IPS-15b (cell line): Measurements from ENCODE around the gene PCDHA3.
"Not testable (repeated sequence)": the region's sequence is repeated elsewhere in the genome, so short reads cannot be mapped to it uniquely, and the experiment has no call there.

Source experiments
- H3K27me3 ChIP-seq: one replicate; pipeline ENCODE4 v1.6.1; 2013; ENCODE audit warnings: low read length; ENCODE audit not compliant: control insufficient read depth, insufficient read depth
- H3K36me3 ChIP-seq: one replicate; pipeline ENCODE4 v1.6.1; 2013; ENCODE audit warnings: low read length; ENCODE audit not compliant: control insufficient read depth, insufficient read depth
- H3K4me1 ChIP-seq: one replicate; pipeline ENCODE4 v1.6.1; 2013; ENCODE audit warnings: mild to moderate bottlenecking, low read length; ENCODE audit not compliant: control insufficient read depth, insufficient read depth
- H3K4me3 ChIP-seq: one replicate; pipeline ENCODE4 v1.5.1; 2013; ENCODE audit warnings: low read depth, low read length
- H3K9ac ChIP-seq: one replicate; pipeline ENCODE4 v1.6.1; 2013; ENCODE audit warnings: low read depth, mild to moderate bottlenecking, low read length
- H3K9me3 ChIP-seq: one replicate; pipeline ENCODE4 v1.6.1; 2013; ENCODE audit warnings: mild to moderate bottlenecking, low read length; ENCODE audit not compliant: control insufficient read depth, insufficient read depth

Gene PCDHA3

DNA sequence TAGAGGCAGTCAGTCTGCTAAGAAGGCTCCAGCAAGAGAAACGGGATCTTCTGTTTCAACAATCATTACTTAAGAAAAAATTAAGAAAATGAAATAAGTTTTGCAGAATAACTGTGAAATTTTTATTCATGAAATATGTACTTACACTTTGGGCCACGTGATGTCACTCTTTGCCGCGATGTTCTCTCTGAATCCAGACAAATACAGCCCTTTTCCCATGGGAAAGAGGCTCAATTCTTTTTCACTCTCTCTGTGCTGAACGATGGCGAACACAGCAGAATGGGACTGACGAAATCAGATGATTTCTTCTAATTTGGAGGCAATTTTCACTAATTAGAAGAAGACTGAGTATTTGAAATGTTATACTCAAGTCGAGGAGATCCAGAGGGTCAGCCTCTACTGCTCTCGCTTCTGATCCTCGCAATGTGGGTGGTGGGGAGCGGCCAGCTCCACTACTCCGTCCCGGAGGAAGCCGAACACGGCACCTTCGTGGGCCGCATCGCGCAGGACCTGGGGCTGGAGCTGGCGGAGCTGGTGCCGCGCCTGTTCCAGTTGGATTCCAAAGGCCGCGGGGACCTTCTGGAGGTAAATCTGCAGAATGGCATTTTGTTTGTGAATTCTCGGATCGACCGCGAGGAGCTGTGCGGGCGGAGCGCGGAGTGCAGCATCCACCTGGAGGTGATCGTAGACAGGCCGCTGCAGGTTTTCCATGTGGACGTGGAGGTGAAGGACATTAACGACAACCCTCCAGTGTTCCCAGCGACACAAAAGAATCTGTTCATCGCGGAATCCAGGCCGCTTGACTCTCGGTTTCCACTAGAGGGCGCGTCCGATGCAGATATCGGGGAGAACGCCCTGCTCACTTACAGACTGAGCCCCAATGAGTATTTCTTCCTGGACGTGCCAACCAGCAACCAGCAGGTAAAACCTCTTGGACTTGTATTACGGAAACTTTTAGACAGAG, 47.6 kb downstream of the PCDHA3 start, which contains the start of gene PCDHA9:
PCDHA9 (plus strand) TSS at position 244 of the 964 bp plus-strand sequence; CDS start at position 358, 114 bp downstream.
- H3K4me1 ChIP-seq, H3K36me3 ChIP-seq, H3K27me3 ChIP-seq, H3K9ac ChIP-seq, H3K9me3 ChIP-seq: not testable (repeated sequence)
- peak within 1 kb of the TSS; percentile 37 for H3K4me3 ChIP-seq

DNA sequence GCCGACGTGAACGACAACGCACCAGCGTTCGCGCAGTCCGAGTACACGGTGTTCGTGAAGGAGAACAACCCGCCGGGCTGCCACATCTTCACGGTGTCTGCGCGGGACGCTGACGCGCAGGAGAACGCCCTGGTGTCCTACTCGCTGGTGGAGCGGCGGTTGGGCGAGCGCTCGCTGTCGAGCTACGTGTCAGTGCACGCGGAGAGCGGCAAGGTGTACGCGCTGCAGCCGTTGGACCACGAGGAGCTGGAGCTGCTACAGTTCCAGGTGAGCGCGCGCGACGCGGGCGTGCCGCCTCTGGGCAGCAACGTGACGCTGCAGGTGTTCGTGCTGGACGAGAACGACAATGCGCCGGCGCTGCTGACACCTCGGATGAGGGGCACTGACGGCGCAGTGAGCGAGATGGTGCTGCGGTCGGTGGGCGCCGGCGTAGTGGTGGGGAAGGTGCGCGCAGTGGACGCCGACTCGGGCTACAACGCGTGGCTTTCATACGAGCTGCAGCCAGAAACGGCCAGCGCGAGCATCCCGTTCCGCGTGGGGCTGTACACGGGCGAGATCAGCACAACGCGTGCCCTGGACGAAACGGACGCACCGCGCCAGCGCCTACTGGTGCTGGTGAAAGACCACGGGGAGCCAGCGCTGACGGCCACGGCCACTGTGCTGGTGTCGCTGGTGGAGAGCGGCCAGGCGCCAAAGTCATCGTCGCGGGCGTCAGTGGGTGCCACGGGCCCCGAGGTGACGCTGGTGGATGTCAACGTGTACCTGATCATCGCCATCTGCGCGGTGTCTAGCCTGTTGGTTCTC, 49.2 kb downstream of the PCDHA3 start:
- H3K4me1 ChIP-seq, H3K27me3 ChIP-seq, H3K9me3 ChIP-seq, H3K9ac ChIP-seq, H3K4me3 ChIP-seq, H3K36me3 ChIP-seq: not testable (repeated sequence)
